Measurements from ENCODE around the gene RAB29.

GRCh38 chr1:205756552-205756951 is 18.7 kb downstream of the RAB29 start:
- no peak for TF ChIP-seq CTCF (IDR thresholded peaks at IDR 0.05; ENCODE audit: insufficient read depth, low read length, poor library complexity, severe bottlenecking)
- no peak for TF ChIP-seq EZH2phosphoT487 (conservative IDR thresholded peaks at IDR 0.05; ENCODE audit: low read length)
